Measurements from ENCODE around the gene CNPY3. TPM values are rescaled to one million over a fixed set of nuclear protein-coding genes. Genes with fewer than 3 reads are reported as not detected.

Gene CNPY3
- total and polyA plus RNA-seq, 2 of the 13 experiments (the other 11 are each of a cell fraction or from before 2014, with no cell fraction given): 42.3 to 60.2 TPM

DNA sequence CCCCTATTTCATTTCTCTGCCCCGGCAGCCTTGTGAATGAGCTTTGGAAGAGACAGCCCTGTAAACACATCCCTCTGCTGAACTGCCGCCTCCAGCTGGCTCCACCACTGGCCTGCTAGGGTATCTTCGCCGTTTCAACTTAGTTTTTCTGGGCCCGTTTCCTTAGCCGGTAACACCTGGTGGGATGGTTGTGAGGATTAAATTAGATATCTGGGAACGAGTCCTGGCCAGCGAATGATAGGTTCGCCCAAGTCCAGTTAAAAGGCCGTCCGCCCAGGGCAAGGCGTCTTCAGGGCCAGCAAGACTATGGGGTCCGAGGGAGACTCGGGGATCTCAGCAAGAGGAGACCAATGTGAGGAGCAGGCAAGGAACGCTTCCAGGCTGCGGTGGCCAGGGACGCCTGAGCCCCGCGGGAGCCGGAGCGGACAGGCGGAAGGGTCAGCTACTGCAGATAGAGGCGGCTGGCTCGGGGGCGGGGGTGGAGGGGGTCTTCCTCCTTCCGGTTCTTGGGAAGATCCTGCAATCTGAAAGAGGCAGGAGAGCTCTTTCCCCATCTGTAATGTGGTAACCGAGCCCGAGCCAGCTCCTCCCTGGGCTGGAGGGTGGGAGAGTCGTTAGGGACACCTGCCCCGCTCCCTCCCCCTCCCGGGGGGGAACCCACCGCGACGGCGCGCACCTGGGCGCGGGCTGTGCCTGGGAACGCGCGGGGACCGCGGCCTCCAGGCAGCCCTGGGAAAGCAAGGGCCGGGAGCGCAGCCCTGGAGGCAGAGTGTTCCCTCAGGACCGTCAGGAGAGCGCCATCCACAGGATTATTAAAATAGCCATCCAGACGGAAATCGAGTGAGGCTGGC lies 17.9 kb upstream of the CNPY3 start (continued):
- TF ChIP-seq KLF16 (CRISPR knock-in tag; IDR thresholded peaks at IDR 0.05) (no peak), GABPB1 (CRISPR knock-in tag; IDR thresholded peaks at IDR 0.05) (peak; percentile 70; the same call in 1 of the 2 replicates), DMAP1 (CRISPR knock-in tag; IDR thresholded peaks at IDR 0.05) (0 out of 2 replicates have a peak, but pooled peaks have one; percentile 8), SMARCE1 (IDR thresholded peaks at IDR 0.05; ENCODE audit: borderline replicate concordance) (no peak), PRDM4 (CRISPR knock-in tag; IDR thresholded peaks at IDR 0.05; ENCODE audit: borderline replicate concordance) (no peak), TCF7 (IDR thresholded peaks at IDR 0.05; ENCODE audit: low read depth) (no peak), ZBTB38 (CRISPR knock-in tag; IDR thresholded peaks at IDR 0.05) (peak; percentile 74), HNF4G (IDR thresholded peaks at IDR 0.05; ENCODE audit: borderline replicate concordance, low read depth, low read length) (no peak), HNF4G (CRISPR knock-in tag; IDR thresholded peaks at IDR 0.05; ENCODE audit: borderline replicate concordance, low read depth) (no peak), ZC3H4 (CRISPR knock-in tag; IDR thresholded peaks at IDR 0.05; ENCODE audit: borderline replicate concordance) (no peak), MBNL3 (CRISPR knock-in tag; conservative IDR thresholded peaks at IDR 0.05) (no peak), ONECUT2 (CRISPR knock-in tag; IDR thresholded peaks at IDR 0.05) (no peak), PITX1 (CRISPR knock-in tag; IDR thresholded peaks at IDR 0.05) (0 out of 2 replicates have a peak, but pooled peaks have one; percentile 22), ZNF292 (CRISPR knock-in tag; IDR thresholded peaks at IDR 0.05; ENCODE audit: borderline replicate concordance, low read depth) (peak; percentile 43; the same call in 1 of the 2 replicates), CBX1 (IDR thresholded peaks at IDR 0.05; ENCODE audit: low read depth) (no peak), STAG1 (CRISPR knock-in tag; IDR thresholded peaks at IDR 0.05) (0 out of 2 replicates have a peak, but pooled peaks have one; percentile 9), NONO (IDR thresholded peaks at IDR 0.05) (no peak), NONO (CRISPR knock-in tag; conservative IDR thresholded peaks at IDR 0.05) (peak; percentile 20; the same call in 1 of the 2 replicates)
- TF ChIP-seq, protein P1, sequence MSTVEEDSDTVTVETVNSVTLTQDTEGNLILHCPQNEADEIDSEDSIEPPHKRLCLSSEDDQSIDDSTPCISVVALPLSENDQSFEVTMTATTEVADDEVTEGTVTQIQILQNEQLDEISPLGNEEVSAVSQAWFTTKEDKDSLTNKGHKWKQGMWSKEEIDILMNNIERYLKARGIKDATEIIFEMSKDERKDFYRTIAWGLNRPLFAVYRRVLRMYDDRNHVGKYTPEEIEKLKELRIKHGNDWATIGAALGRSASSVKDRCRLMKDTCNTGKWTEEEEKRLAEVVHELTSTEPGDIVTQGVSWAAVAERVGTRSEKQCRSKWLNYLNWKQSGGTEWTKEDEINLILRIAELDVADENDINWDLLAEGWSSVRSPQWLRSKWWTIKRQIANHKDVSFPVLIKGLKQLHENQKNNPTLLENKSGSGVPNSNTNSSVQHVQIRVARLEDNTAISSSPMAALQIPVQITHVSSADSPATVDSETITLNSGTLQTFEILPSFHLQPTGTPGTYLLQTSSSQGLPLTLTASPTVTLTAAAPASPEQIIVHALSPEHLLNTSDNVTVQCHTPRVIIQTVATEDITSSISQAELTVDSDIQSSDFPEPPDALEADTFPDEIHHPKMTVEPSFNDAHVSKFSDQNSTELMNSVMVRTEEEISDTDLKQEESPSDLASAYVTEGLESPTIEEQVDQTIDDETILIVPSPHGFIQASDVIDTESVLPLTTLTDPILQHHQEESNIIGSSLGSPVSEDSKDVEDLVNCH (CRISPR knock-in tag; IDR thresholded peaks at IDR 0.05): no peak
- TF ChIP-seq, protein P2, sequence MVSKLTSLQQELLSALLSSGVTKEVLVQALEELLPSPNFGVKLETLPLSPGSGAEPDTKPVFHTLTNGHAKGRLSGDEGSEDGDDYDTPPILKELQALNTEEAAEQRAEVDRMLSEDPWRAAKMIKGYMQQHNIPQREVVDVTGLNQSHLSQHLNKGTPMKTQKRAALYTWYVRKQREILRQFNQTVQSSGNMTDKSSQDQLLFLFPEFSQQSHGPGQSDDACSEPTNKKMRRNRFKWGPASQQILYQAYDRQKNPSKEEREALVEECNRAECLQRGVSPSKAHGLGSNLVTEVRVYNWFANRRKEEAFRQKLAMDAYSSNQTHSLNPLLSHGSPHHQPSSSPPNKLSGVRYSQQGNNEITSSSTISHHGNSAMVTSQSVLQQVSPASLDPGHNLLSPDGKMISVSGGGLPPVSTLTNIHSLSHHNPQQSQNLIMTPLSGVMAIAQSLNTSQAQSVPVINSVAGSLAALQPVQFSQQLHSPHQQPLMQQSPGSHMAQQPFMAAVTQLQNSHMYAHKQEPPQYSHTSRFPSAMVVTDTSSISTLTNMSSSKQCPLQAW (CRISPR knock-in tag; IDR thresholded peaks at IDR 0.05): peak; percentile 34; the same call in 1 of the 2 replicates
